IPS-18a (cell line): Measurements from ENCODE around the gene PHLDA3.
A peak's percentile ranks its signal among the peaks of the same experiment; 100 is the strongest.

Source experiments
- H3K27ac ChIP-seq: one replicate; pipeline ENCODE4 v1.5.1; 2013; ENCODE audit warnings: low read length
- H3K27me3 ChIP-seq: one replicate; pipeline ENCODE4 v1.6.1; 2013; ENCODE audit warnings: mild to moderate bottlenecking, low read length; ENCODE audit not compliant: control insufficient read depth, insufficient read depth
- H3K36me3 ChIP-seq: one replicate; pipeline ENCODE4 v1.6.1; 2013; ENCODE audit warnings: low read depth, low read length; ENCODE audit not compliant: control insufficient read depth
- H3K4me1 ChIP-seq: one replicate; pipeline ENCODE4 v1.6.1; 2013; ENCODE audit warnings: low read depth, low read length; ENCODE audit not compliant: control insufficient read depth
- H3K4me3 ChIP-seq: one replicate; pipeline ENCODE4 v1.5.1; 2013; ENCODE audit warnings: low read length
- H3K9ac ChIP-seq: one replicate; pipeline ENCODE4 v1.6.1; 2013; ENCODE audit warnings: mild to moderate bottlenecking, low read length, moderate library complexity
- H3K9me3 ChIP-seq: one replicate; pipeline ENCODE4 v1.6.1; 2013; ENCODE audit warnings: low read depth, low read length; ENCODE audit not compliant: control insufficient read depth

Gene PHLDA3

DNA sequence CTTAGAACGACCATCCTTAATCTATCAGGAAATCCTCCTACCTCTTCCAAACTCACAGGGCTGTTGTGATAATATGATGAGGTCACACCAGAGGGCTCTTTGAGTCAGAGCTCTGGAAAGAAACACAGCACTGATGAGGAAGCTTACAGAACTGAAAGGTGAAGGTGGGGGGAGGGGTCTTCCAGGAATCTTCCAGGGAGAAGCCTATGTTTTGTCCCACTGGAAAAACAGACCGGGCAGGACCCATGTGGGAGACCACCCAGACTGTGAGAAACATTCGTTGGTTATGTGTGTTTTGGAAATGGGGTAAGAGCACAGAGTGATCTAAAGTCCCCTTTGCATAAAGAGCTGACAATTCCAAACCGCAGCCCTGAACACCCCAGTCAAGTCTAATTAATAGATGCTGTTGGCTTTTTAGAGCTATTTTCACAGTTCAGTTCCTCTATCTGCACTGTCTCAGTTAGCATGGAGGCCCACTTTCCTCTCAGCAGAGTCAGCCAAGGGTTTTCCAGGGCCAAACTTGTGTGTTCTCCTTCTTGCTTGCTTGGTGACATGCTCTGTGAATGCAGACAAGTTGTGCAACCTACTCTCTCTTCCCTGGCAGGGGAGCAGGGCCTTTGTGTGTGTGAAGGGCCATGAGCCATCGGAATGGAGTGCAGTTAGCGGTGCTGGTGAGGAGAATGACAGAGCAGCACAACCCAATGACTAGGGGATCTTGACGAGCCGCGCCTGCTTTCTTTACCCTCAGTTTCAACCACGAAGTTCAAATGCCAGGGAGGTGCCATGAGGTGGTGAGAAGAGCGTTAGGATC is 12.3 kb downstream of the PHLDA3 start:
- Histone ChIP-seq H3K27me3 (no peaks in the 10 kb centered on the region), H3K4me3 (no peak overlapping the region), H3K4me1 (peaks cover 16% of the 10 kb centered on the region), H3K27ac (no peak overlapping the region), H3K9me3 (no peaks in the 10 kb centered on the region), H3K9ac (no peak overlapping the region), H3K36me3 (no peaks in the 10 kb centered on the region)

DNA sequence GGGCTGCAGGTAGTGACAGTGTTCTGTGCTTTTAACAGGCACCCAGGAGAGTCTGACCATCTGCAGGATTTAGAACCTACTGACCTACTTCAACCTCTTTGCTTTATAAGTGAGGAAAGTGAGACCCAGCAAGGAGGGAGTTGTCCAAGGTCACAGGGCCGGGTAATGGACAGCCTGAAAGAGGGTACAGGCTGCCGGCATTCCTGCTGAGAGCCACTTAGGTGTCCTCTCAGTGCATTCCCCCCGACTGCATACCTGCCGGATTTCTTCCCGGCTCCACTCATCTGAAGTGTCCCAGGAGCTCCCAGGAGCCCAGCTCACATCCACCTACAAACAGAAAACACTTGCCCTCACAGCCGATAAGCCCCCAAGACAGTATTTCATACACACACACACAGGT is 13.9 kb downstream of the PHLDA3 start:
- Histone ChIP-seq H3K27me3 (no peaks in the 10 kb centered on the region), H3K36me3 (no peaks in the 10 kb centered on the region), H3K4me3 (no peak overlapping the region), H3K4me1 (peaks cover 23% of the 10 kb centered on the region), H3K9ac (no peak overlapping the region), H3K27ac (no peak overlapping the region), H3K9me3 (no peaks in the 10 kb centered on the region)

DNA sequence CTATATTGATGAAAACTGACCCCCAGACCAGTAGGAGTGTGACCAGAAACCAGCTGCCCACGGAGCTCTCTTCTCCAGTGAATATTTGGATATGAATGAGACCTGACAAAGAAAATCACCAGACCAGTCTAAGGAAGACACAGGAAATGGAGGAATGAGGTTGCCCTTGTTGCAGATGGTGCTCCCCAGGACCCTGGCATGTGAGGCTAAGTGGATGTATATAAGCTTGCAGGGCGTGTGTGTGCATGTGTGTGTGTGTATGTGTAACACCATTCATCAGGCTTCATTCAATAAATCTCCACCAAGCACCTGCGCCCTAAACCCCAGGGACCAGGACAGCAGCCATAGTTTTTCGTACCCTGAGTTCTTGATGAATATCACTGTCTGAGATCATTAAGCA is 14.4 kb downstream of the PHLDA3 start:
- Histone ChIP-seq H3K9me3 (no peaks in the 10 kb centered on the region), H3K27ac (no peak overlapping the region), H3K27me3 (no peaks in the 10 kb centered on the region), H3K36me3 (no peaks in the 10 kb centered on the region), H3K4me3 (no peak overlapping the region), H3K4me1 (peaks cover 23% of the 10 kb centered on the region), H3K9ac (no peak overlapping the region)

DNA sequence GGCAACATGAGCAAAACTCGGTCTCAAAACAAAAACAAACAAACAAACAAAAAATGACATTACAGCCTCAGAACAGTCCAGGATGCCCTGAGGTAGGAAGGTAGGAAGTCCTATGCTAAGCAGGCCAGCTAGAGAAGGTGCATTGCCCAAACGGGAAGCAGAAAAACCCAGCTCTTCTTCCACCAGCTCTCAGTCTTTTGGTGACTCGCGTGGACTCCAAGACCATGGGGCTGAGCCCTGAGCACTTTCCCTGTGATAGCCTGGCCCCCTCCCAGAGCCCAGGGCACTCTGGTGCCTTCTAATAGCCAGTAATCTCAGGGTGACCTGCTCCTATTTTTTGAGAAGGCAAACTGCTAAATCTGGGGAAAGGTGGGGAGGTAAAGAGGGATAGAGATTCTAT is 16.1 kb downstream of the PHLDA3 start:
- H3K9ac ChIP-seq: no peak overlapping the region
- H3K36me3 ChIP-seq: no peaks in the 10 kb centered on the region
- H3K9me3 ChIP-seq: no peaks in the 10 kb centered on the region
- no peak overlapping the region for H3K27ac ChIP-seq
- H3K4me1 ChIP-seq: peaks cover 37% of the 10 kb centered on the region
- H3K4me3 ChIP-seq: no peak overlapping the region
- no peaks in the 10 kb centered on the region for H3K27me3 ChIP-seq

DNA sequence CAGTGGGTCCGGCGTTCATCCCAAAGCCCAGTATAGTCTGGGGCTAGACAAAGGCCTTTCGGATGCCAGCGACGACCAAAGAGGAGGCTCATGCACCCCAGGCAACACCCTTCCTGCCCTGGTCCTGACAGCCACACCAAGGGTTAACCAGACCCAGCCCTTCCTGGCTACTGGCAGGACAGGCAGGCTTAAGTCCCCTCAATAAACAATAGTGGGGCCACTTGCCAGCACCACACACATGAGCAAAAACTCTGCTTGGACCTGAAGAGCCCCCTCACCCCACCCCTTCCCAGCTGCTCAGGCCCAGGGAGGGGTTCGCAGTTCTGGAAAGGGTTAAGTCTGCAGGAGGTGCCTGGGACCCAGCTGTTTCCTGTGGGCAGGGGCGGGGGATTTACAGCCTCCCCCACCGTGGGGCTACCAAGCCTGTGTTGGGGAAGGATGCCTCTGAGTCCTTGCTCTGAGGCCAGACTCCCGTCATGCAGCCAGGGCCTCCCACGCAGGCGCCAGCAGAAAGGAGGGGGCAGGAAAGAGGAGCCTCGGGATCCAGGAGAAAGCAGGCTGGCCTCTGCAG is 18.2 kb downstream of the PHLDA3 start:
- H3K4me1 ChIP-seq: peaks cover 27% of the 10 kb centered on the region

DNA sequence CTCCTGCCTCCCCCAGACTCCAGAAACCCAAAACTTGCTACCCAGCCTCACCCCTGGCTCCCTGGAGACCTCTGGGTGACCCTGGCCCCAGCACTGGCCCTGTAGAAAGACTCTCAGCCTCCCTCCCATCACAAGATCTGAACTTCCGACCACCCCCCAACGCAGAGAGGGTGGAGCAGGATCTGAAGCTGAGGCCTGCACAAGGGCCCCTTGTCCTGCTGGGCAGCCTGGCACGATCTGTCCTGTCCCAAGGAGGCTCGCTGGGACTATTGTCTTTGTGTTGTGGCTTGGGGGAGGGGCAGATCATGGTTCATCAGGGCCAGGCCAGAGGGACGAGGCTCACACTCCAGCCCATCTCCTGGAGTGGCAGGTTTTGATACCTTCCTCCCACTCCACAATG is 20.0 kb downstream of the PHLDA3 start:
- H3K27ac ChIP-seq: no peak overlapping the region
- no peaks in the 10 kb centered on the region for H3K9me3 ChIP-seq
- peaks cover 24% of the 10 kb centered on the region for H3K4me1 ChIP-seq
- H3K4me3 ChIP-seq: no peak overlapping the region
- H3K27me3 ChIP-seq: no peaks in the 10 kb centered on the region
- H3K9ac ChIP-seq: no peak overlapping the region
- H3K36me3 ChIP-seq: no peaks in the 10 kb centered on the region

More for the DNA sequence above, 18.2 kb downstream of the PHLDA3 start:
- H3K27ac ChIP-seq: no peak overlapping the region
- H3K9me3 ChIP-seq: no peaks in the 10 kb centered on the region
- H3K9ac ChIP-seq: no peak overlapping the region
- no peaks in the 10 kb centered on the region for H3K27me3 ChIP-seq
- no peak overlapping the region for H3K4me3 ChIP-seq
- H3K36me3 ChIP-seq: no peaks in the 10 kb centered on the region

DNA sequence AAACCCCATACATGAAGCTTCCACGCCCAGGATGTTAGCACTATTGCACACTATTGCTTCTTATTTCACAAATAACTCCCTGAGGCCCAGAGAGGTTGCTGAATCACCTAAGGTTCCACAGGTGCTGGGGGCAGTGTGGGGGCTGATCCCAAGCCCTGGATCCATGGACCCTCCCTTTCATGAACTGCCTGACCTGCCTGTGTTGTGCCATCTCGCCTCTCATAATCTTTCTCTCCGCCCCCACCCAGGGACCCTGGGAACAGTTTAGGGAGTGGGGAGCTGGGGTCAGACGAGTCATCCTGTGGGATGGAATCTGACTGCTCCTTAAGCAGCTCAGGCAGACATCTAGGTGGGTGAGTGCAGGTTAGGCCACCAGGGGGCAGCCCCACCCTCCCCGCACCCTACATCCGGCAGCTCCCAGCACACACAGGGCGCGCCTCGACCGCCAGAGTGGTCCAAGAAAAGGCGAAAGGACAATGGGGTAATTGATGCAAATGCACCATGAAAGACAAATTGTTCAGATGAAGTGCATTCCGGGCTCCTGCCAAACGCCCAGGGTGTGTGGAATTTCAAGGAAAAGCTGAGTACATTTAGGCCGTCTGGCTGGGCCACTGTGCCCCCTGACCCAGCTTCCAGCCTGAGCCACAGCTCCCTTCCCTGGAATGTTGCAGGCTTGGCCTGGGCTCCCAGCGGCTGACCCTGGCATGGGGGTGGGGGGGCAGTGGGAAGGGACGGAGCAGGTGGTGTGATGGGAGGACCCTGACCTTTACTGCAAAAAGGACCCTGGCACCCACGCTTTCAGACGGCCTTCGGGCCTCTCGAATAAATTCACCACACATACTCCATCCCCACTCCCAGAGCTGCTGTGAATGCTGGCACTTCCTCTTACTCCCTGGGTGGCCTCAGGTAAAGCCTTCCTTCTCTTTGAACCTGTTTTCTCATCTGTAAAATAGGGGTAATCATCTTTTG is 20.8 kb downstream of the PHLDA3 start:
- H3K9me3 ChIP-seq: no peaks in the 10 kb centered on the region
- H3K4me3 ChIP-seq: peak overlapping the region; percentile 6
- no peaks in the 10 kb centered on the region for H3K27me3 ChIP-seq
- H3K9ac ChIP-seq: no peak overlapping the region
- peaks cover 25% of the 10 kb centered on the region for H3K4me1 ChIP-seq
- no peak overlapping the region for H3K27ac ChIP-seq
- H3K36me3 ChIP-seq: no peaks in the 10 kb centered on the region

DNA sequence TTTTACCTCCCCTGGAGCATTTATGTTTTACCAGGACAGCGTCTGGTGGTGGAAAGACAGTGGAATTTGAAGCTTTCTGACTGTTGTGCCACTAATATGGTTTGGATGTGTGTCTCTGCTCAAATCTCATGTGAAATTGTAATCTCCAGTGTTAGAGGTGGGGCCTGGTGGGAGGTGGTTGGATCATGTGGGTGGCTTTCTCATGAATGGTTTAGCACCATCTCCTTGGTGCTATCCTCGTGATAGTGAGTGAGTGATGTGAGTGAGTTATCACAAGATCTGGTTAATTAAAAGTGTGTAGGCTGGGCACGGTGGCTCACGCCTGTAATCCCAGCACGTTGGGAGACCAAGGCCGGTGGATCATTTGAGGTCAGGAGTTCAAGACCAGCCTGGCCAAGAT is 23.7 kb downstream of the PHLDA3 start:
- no peak overlapping the region for H3K27ac ChIP-seq
- H3K36me3 ChIP-seq: no peaks in the 10 kb centered on the region

DNA sequence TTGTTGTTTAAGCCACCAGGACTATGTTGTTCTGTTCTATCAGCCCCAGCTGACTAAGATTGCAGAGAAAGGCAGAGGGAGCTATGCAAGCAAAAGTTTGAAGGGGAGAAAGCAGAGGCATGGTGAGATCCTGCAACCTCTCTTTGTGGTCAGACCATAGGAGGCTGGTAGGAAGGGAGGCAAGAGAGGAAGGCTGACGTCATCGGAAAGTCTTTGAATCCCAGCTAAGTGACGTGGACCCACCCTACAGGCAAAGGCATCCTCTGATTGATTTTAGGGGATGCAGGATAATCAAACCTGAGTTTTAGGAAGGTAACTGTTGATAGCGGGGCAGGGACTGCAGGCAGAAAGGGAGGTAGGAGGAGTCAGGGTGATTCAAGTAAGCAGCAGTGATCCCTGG is 24.2 kb downstream of the PHLDA3 start:
- H3K4me1 ChIP-seq: peaks cover 20% of the 10 kb centered on the region
- no peak overlapping the region for H3K27ac ChIP-seq
- H3K36me3 ChIP-seq: no peaks in the 10 kb centered on the region

More for the DNA sequence above, 23.7 kb downstream of the PHLDA3 start:
- Histone ChIP-seq H3K4me1 (peaks cover 20% of the 10 kb centered on the region), H3K9ac (no peak overlapping the region), H3K4me3 (no peak overlapping the region), H3K9me3 (no peaks in the 10 kb centered on the region), H3K27me3 (no peaks in the 10 kb centered on the region)

DNA sequence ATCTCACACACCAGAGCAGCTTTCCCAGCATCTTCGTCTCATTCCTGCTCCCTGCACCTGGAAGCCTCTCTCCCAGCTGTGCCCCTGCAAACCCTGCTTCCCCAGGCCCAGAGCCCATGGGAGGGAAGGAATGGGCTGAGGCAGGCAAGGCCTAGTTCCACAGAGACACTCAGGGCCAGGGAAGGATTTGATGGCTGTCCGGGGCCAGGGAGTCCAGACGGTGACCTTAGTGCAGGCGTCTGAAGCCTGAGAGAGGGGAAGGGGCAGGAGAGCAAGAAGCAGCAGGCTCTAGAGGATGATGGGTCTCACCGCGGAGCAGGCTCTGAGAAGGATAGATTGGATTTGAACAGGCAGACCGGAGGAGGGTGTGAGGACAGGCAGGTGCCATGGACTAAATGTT is 25.2 kb downstream of the PHLDA3 start:
- H3K27me3 ChIP-seq: no peaks in the 10 kb centered on the region
- H3K4me3 ChIP-seq: no peak overlapping the region
- no peaks in the 10 kb centered on the region for H3K36me3 ChIP-seq
- H3K27ac ChIP-seq: no peak overlapping the region
- H3K9me3 ChIP-seq: no peaks in the 10 kb centered on the region
- no peak overlapping the region for H3K9ac ChIP-seq
- peaks cover 15% of the 10 kb centered on the region for H3K4me1 ChIP-seq

More for the DNA sequence above, 24.2 kb downstream of the PHLDA3 start:
- H3K4me3 ChIP-seq: no peak overlapping the region
- H3K9ac ChIP-seq: no peak overlapping the region
- no peaks in the 10 kb centered on the region for H3K27me3 ChIP-seq
- H3K9me3 ChIP-seq: no peaks in the 10 kb centered on the region

DNA sequence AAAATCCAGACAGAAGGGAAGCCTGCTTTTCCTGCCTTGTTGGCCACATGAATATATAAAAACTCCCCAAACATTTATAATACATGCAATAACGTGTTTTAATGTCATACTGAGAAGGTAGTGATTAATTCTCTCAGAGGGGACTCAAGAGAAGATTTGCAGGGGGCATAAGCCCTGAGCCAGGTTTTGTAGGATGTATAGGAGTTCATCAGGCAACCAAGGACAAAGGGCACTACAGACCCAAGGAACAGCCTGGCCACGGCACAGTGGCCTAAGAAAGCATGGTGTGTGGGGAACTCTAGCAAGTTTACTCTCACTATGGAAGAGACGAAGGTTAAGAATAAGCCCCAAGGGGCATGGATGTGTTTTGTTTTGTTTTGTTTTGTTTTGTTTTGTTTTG is 32.0 kb downstream of the PHLDA3 start:
- Histone ChIP-seq H3K9ac (no peak overlapping the region), H3K27me3 (no peaks in the 10 kb centered on the region), H3K4me3 (no peak overlapping the region), H3K27ac (no peak overlapping the region), H3K4me1 (no peaks in the 10 kb centered on the region), H3K36me3 (no peaks in the 10 kb centered on the region), H3K9me3 (no peaks in the 10 kb centered on the region)
